Hepatocyte (in vitro differentiated cells): ENCODE data around the gene TTLL5. TPM values are rescaled to one million over a fixed set of nuclear protein-coding genes. Genes with fewer than 3 reads are reported as not detected.
A peak's percentile ranks its signal among the peaks of the same experiment; 100 is the strongest.

ENCODE experiments used
- DNase-seq: peaks from one replicate; pipeline ENCODE4 v3.0.0-alpha.2; 2016; ENCODE audit warnings: low spot score
- H2AFZ ChIP-seq: fragments of 200-600 bp; sonication (generic); 2 replicates; pipeline ENCODE4 v1.6.0; 2016; ENCODE audit warnings: antibody characterized with exemption, mild to moderate bottlenecking
- H3K27ac ChIP-seq: fragments of 200-600 bp; sonication (generic); 2 replicates; pipeline ENCODE4 v1.5.1; 2016; ENCODE audit warnings: mild to moderate bottlenecking
- H3K27me3 ChIP-seq: fragments of 200-600 bp; sonication (generic); 2 replicates; pipeline ENCODE4 v1.6.1; 2016
- H3K36me3 ChIP-seq: fragments of 200-600 bp; sonication (generic); replicated peaks from 2 replicates; pipeline ENCODE4 v1.5.1; 2016; ENCODE audit warnings: low read depth; ENCODE audit not compliant: insufficient read depth
- H3K4me1 ChIP-seq: fragments of 200-600 bp; sonication (generic); 2 replicates; pipeline ENCODE4 v1.5.1; 2016; ENCODE audit warnings: mild to moderate bottlenecking, moderate library complexity; ENCODE audit not compliant: insufficient read depth
- H3K4me2 ChIP-seq: fragments of 200-600 bp; sonication (generic); 2 replicates; pipeline ENCODE4 v1.6.0; 2016
- H3K4me3 ChIP-seq: fragments of 200-600 bp; sonication (generic); 2 replicates; pipeline ENCODE4 v1.5.1; 2016; ENCODE audit warnings: mild to moderate bottlenecking
- H3K79me2 ChIP-seq: fragments of 200-600 bp; sonication (generic); 2 replicates; pipeline ENCODE4 v1.6.0; 2017; ENCODE audit warnings: mild to moderate bottlenecking
- H3K9me2 ChIP-seq: fragments of 200-600 bp; sonication (generic); replicated peaks from 2 replicates; pipeline ENCODE4 v1.6.0; 2017; ENCODE audit warnings: mild to moderate bottlenecking; ENCODE audit not compliant: insufficient read depth
- H3K9me3 ChIP-seq: fragments of 200-600 bp; sonication (generic); 2 replicates; pipeline ENCODE4 v1.5.1; 2016; ENCODE audit warnings: low read depth, mild to moderate bottlenecking
- H4K20me1 ChIP-seq: fragments of 200-600 bp; sonication (generic); 2 replicates; pipeline ENCODE4 v1.6.0; 2016; ENCODE audit warnings: mild to moderate bottlenecking; ENCODE audit not compliant: insufficient read depth, poor library complexity, severe bottlenecking
- CTCF ChIP-seq: fragments of 200-600 bp; sonication (generic); IDR thresholded peaks from 2 replicates; pipeline ENCODE4 v1.5.1; 2016; ENCODE audit warnings: antibody characterized with exemption, mild to moderate bottlenecking; ENCODE audit not compliant: poor library complexity
- EZH2 ChIP-seq: fragments of 200-600 bp; sonication (generic); IDR thresholded peaks from 2 replicates; pipeline ENCODE4 v1.6.1; 2016; ENCODE audit warnings: antibody characterized with exemption, mild to moderate bottlenecking, borderline replicate concordance
- EZH2phosphoT487 ChIP-seq: fragments of 200-600 bp; sonication (generic); IDR thresholded peaks from one replicate; pipeline ENCODE4 v1.6.1; 2018; ENCODE audit warnings: antibody characterized with exemption, mild to moderate bottlenecking, low read depth, moderate library complexity; ENCODE audit not compliant: unreplicated experiment, severe bottlenecking
- WGBS: methylation state at CpG from one replicate; pipeline ENCODE4 v1.1.6; 2016; ENCODE audit warnings: low lambda C conversion rate; ENCODE audit errors: missing lambda C conversion rate; 5-methylcytosine and 5-hydroxymethylcytosine counted together
- polyA plus RNA-seq: library from polyadenylated mRNA; unstranded; fragments of >200 nt; fragmentation: Nextera tagmentation; extraction: Ambion mirVana; gene quantifications from 2 replicates; pipeline ENCODE4 v1.2.1, GENCODE V29; 2016
- total RNA-seq: library from RNA; depleted of rRNA; stranded (reverse); fragments of >200 nt; gene quantifications from 2 replicates; pipeline ENCODE4 v1.2.3, GENCODE V29; 2014

Gene TTLL5
- total and polyA plus RNA-seq, 2 experiments from 2014 or later: 8.9 to 11.1 TPM

GRCh38 chr14:75826599-75826998 lies 165.6 kb downstream of the TTLL5 start:
- H3K4me1 ChIP-seq: peaks cover 51% of the 10 kb centered on the region

GRCh38 chr14:75827331-75827730 lies 166.3 kb downstream of the TTLL5 start:
- no peak for TF ChIP-seq EZH2phosphoT487
- TF ChIP-seq EZH2: no peak
- TF ChIP-seq CTCF: no peak

More at GRCh38 chr14:75826599-75826998, 165.6 kb downstream of the TTLL5 start:
- Histone ChIP-seq H3K27me3 (no peaks in the 10 kb centered on the region), H3K36me3 (no peaks in the 10 kb centered on the region), H3K4me3 (no peak overlapping the region), H3K9me3 (no peaks in the 10 kb centered on the region), H3K4me2 (no peak overlapping the region), H3K9me2 (no peaks in the 10 kb centered on the region), H2AFZ (no peak overlapping the region), H3K79me2 (no peaks in the 10 kb centered on the region), H4K20me1 (no peaks in the 10 kb centered on the region), H3K27ac (peak overlapping the region; percentile 93)
- 90% methylated on average over 3 of the region's 3 CpGs for WGBS
- DNase-seq: no peak
- TF ChIP-seq EZH2 (no peak), CTCF (no peak), EZH2phosphoT487 (no peak)

GRCh38 chr14:75829316-75829715 lies 168.3 kb downstream of the TTLL5 start:
- H3K4me2 ChIP-seq: no peak overlapping the region
- H3K27me3 ChIP-seq: no peaks in the 10 kb centered on the region
- peaks cover 45% of the 10 kb centered on the region for H3K4me1 ChIP-seq
- no peaks in the 10 kb centered on the region for H3K79me2 ChIP-seq
- H3K36me3 ChIP-seq: no peaks in the 10 kb centered on the region
- no peaks in the 10 kb centered on the region for H3K9me3 ChIP-seq
- H3K27ac ChIP-seq: no peak overlapping the region
- H4K20me1 ChIP-seq: no peaks in the 10 kb centered on the region
- TF ChIP-seq EZH2phosphoT487 (no peak), EZH2 (no peak), CTCF (no peak)
- DNase-seq: no peak
- no peaks in the 10 kb centered on the region for H3K9me2 ChIP-seq
- H3K4me3 ChIP-seq: no peak overlapping the region
- no peak overlapping the region for H2AFZ ChIP-seq
- 91% methylated on average over 1 of the region's 1 CpG for WGBS

More at GRCh38 chr14:75827331-75827730, 166.3 kb downstream of the TTLL5 start:
- Histone ChIP-seq H3K4me3 (no peak overlapping the region), H3K4me1 (peaks cover 53% of the 10 kb centered on the region), H3K79me2 (no peaks in the 10 kb centered on the region), H3K27me3 (no peaks in the 10 kb centered on the region), H2AFZ (no peak overlapping the region), H3K4me2 (no peak overlapping the region), H3K9me2 (no peaks in the 10 kb centered on the region), H3K27ac (no peak overlapping the region), H4K20me1 (no peaks in the 10 kb centered on the region), H3K36me3 (no peaks in the 10 kb centered on the region), H3K9me3 (no peaks in the 10 kb centered on the region)
- no peak for DNase-seq
- WGBS: 87% methylated on average over 3 of the region's 3 CpGs

GRCh38 chr14:75831455-75831854 lies 170.4 kb downstream of the TTLL5 start:
- TF ChIP-seq EZH2 (no peak), EZH2phosphoT487 (no peak), CTCF (no peak)
- WGBS: 11% methylated on average over 5 of the region's 5 CpGs
- Histone ChIP-seq H3K79me2 (no peaks in the 10 kb centered on the region), H3K36me3 (no peaks in the 10 kb centered on the region), H3K4me2 (peak overlapping the region; percentile 67), H2AFZ (peak overlapping the region; percentile 26), H4K20me1 (no peaks in the 10 kb centered on the region), H3K4me3 (no peak overlapping the region), H3K4me1 (peaks cover 25% of the 10 kb centered on the region), H3K27me3 (no peaks in the 10 kb centered on the region), H3K9me3 (no peaks in the 10 kb centered on the region), H3K9me2 (no peaks in the 10 kb centered on the region), H3K27ac (peak overlapping the region; percentile 91)
- DNase-seq: peak; percentile 80
